Fibroblast of lung (primary cell): ENCODE results near the gene EXOSC1. TPM values are rescaled to one million over a fixed set of nuclear protein-coding genes. Genes with fewer than 3 reads are reported as not detected.
"Not testable (repeated sequence)": the region's sequence is repeated elsewhere in the genome, so short reads cannot be mapped to it uniquely, and the experiment has no call there.

Experiments used
- DNase-seq, 2 donors: peaks; one replicate each; pipeline versions ENCODE4 v3.0.0 to v3.0.0-alpha.2; 2010; ENCODE audit warnings: low read depth in 2 of 2
- H2AFZ ChIP-seq: 2 replicates; pipeline ENCODE4 v1.5.1; 2012; ENCODE audit warnings: low read length, control low read depth, inconsistent platforms
- H3K27ac ChIP-seq: 2 replicates; pipeline ENCODE4 v1.5.1; 2011; ENCODE audit warnings: low read length, control low read depth; ENCODE audit not compliant: insufficient read depth
- H3K27me3 ChIP-seq: 2 replicates; pipeline ENCODE4 v1.5.1; 2011; ENCODE audit warnings: mild to moderate bottlenecking, low read length; ENCODE audit not compliant: control insufficient read depth, insufficient read depth
- H3K36me3 ChIP-seq: 2 replicates; pipeline ENCODE4 v1.5.1; 2011; ENCODE audit warnings: low read length; ENCODE audit not compliant: control insufficient read depth, insufficient read depth
- H3K4me1 ChIP-seq: 2 replicates; pipeline ENCODE4 v1.5.1; 2011; ENCODE audit warnings: low read length; ENCODE audit not compliant: control insufficient read depth, insufficient read depth; ENCODE audit errors: extremely low read depth
- H3K4me2 ChIP-seq: 2 replicates; pipeline ENCODE4 v1.5.1; 2011; ENCODE audit warnings: low read length, control low read depth; ENCODE audit not compliant: insufficient read depth; ENCODE audit errors: extremely low read depth
- H3K4me3 ChIP-seq, 4 experiments: fragments of 200-600 bp in 1 of 4; sonication (generic) in 1 of 4; replicated peaks in 1 of 4; 2 replicates each; pipeline ENCODE4 v1.5.1; 2011 to 2016; ENCODE audit warnings: low read length in 4 of 4, low read depth in 3 of 4, mild to moderate bottlenecking in 3 of 4, control low read depth in 2 of 4, inconsistent platforms in 1 of 4, mixed read lengths in 1 of 4; ENCODE audit not compliant: insufficient read depth in 1 of 4; ENCODE audit errors: control extremely low read depth in 1 of 4
- H3K79me2 ChIP-seq: 2 replicates; pipeline ENCODE4 v1.5.1; 2012; ENCODE audit warnings: mild to moderate bottlenecking, low read length, inconsistent platforms; ENCODE audit not compliant: control insufficient read depth, insufficient read depth
- H3K9ac ChIP-seq: 2 replicates; pipeline ENCODE4 v1.5.1; 2011; ENCODE audit warnings: mild to moderate bottlenecking, low read length, control low read depth; ENCODE audit not compliant: insufficient read depth
- H3K9me3 ChIP-seq: 2 replicates; pipeline ENCODE4 v1.5.1; 2012; ENCODE audit warnings: low read depth, low read length; ENCODE audit not compliant: control insufficient read depth, insufficient read depth
- H4K20me1 ChIP-seq: 2 replicates; pipeline ENCODE4 v1.5.1; 2011; ENCODE audit warnings: low read length; ENCODE audit not compliant: control insufficient read depth, insufficient read depth; ENCODE audit errors: extremely low read depth
- CTCF ChIP-seq, 2 donors: IDR thresholded peaks in 1 of 2; conservative IDR thresholded peaks in 1 of 2; 1 replicate in 1 of 2; 2 replicates in 1 of 2; pipeline ENCODE4 v1.5.1; 2011 to 2012; ENCODE audit warnings: low read length in 2 of 2, control low read depth in 1 of 2, inconsistent platforms in 1 of 2, low read depth in 1 of 2, mild to moderate bottlenecking in 1 of 2
- EZH2 ChIP-seq: IDR thresholded peaks from 2 replicates; pipeline ENCODE4 v1.5.1; 2012; ENCODE audit warnings: low read length, control low read depth, mild to moderate bottlenecking; ENCODE audit errors: missing control alignments
- polyA plus RNA-seq, 2 donors: library from polyadenylated mRNA; depleted of rRNA in 1 of 2; stranded (reverse) in 1 of 2; unstranded in 1 of 2; fragments of >200 nt; gene quantifications; 2 replicates each; pipeline ENCODE4 v1.2.1, GENCODE V29; 2011 to 2012; ENCODE audit warnings: missing spikeins in 1 of 2
- total RNA-seq: library from RNA; depleted of rRNA; stranded (reverse); fragments of >200 nt; gene quantifications from 2 replicates; pipeline ENCODE4 v1.2.1, GENCODE V29; 2014

The EXOSC1 gene
- total and polyA plus RNA-seq, 2 donors (not counting 1 experiment from before 2014, with no cell fraction given), result 32.7 to 39.5 TPM

GRCh38 chr10:97474918-97475317 lies 29.1 kb upstream of the EXOSC1 start:
- Histone ChIP-seq H3K9me3 (no peaks in the 10 kb centered on the region), H3K36me3 (peaks cover 11% of the 10 kb centered on the region), H3K9ac (no peak overlapping the region), H3K27ac (no peak overlapping the region), H2AFZ (no peak overlapping the region), H4K20me1 (no peaks in the 10 kb centered on the region), H3K4me1 (no peaks in the 10 kb centered on the region), H3K4me2 (no peak overlapping the region), H3K4me3 (no peak overlapping the region), H3K27me3 (no peaks in the 10 kb centered on the region), H3K79me2 (no peaks in the 10 kb centered on the region)
- no peak for DNase-seq
- TF ChIP-seq CTCF (conservative IDR thresholded peaks at IDR 0.05 in 1 of 2, IDR thresholded peaks at IDR 0.05 in 1 of 2; ENCODE audit: low read depth in 1 of 2, low read length in 2 of 2) (no peak), EZH2 (no peak)

DNA sequence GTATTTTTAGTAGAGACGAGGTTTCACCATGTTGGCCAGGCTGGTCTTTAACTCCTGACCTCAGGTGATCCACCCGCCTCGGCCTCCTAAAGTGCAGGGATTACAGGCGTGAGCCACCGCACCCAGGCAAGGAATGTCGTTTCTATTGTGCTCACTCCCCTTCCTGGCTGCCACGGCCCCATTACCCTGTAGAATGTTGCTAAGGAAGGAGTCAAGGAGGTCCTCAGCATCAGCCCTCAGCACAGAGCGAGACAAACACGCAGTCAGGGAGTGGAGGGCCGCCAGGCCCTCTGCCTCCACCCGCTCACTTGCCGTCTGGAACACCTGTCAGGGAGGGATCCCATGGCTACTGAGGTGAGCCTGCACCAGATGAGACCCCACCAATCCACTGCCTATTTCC lies 23.0 kb upstream of the EXOSC1 start:
- H2AFZ ChIP-seq, H3K27me3 ChIP-seq, H3K27ac ChIP-seq, H3K9me3 ChIP-seq, H3K9ac ChIP-seq, H3K4me2 ChIP-seq, H3K79me2 ChIP-seq, H4K20me1 ChIP-seq, H3K4me1 ChIP-seq, H3K4me3 ChIP-seq, DNase-seq: not testable (repeated sequence)
- H3K36me3 ChIP-seq, result peaks cover 16% of the 10 kb centered on the region

- Histone ChIP-seq H2AFZ (no peak overlapping the region), H3K36me3 (peaks cover 20% of the 10 kb centered on the region), H3K27me3 (no peaks in the 10 kb centered on the region), H3K79me2 (no peaks in the 10 kb centered on the region), H3K27ac (no peak overlapping the region), H3K9me3 (no peaks in the 10 kb centered on the region), H3K9ac (no peak overlapping the region), H4K20me1 (no peaks in the 10 kb centered on the region), H3K4me3 (no peak overlapping the region), H3K4me1 (peaks cover 2% of the 10 kb centered on the region), H3K4me2 (no peak overlapping the region)
- TF ChIP-seq EZH2 (no peak), CTCF (conservative IDR thresholded peaks at IDR 0.05 in 1 of 2, IDR thresholded peaks at IDR 0.05 in 1 of 2; ENCODE audit: low read depth in 1 of 2, low read length in 2 of 2) (no peak)
- no peak for DNase-seq
These were observed 22.4 kb upstream of the EXOSC1 start for GRCh38 chr10:97468162-97468561.
